K562 (cell line): Measurements from ENCODE around the gene PNPLA7. TPM values are rescaled to one million over a fixed set of nuclear protein-coding genes. Genes with fewer than 3 reads are reported as not detected.

ENCODE experiments used
- ARHGAP35 ChIP-seq: fragments of 450-650 bp; IDR thresholded peaks from 2 replicates; pipeline ENCODE4 v1.6.1; 2018; ENCODE audit not compliant: partially characterized antibody
- MAFF ChIP-seq: IDR thresholded peaks from 2 replicates; pipeline ENCODE4 v1.6.1; 2012; ENCODE audit warnings: low read length, improper control_type of control experiment
- MYC ChIP-seq, 2 experiments: fragments of 250-450 bp in 1 of 2; sonication (Bioruptor Pico) in 1 of 2; IDR thresholded peaks; 2 replicates each; pipeline versions ENCODE4 v1.5.1 to v1.6.1; 2012 to 2021; ENCODE audit warnings: low read depth in 2 of 2, borderline replicate concordance in 1 of 2, improper control_type of control experiment in 1 of 2, low read length in 1 of 2, mild to moderate bottlenecking in 1 of 2, moderate library complexity in 1 of 2
- NEUROD1 ChIP-seq: fragments of 150-350 bp; IDR thresholded peaks from 2 replicates; pipeline ENCODE4 v1.6.1; 2014; ENCODE audit warnings: borderline replicate concordance, low read length, low read depth; ENCODE audit not compliant: partially characterized antibody
- PHB ChIP-seq: fragments of 250-450 bp; sonication (Bioruptor Pico); IDR thresholded peaks from 2 replicates; pipeline ENCODE4 v1.5.0; 2021
- RBFOX2 ChIP-seq: fragments of 200-400 bp; formaldehyde crosslinking; IDR thresholded peaks from 2 replicates; pipeline ENCODE4 v1.6.1; 2017; ENCODE audit warnings: low read depth, mild to moderate bottlenecking, low read length, moderate library complexity
- SMARCA5 ChIP-seq: fragments of 450-650 bp; IDR thresholded peaks from 2 replicates; pipeline ENCODE4 v1.6.1; 2016
- ZNF263 ChIP-seq: sonication (generic); formaldehyde crosslinking; IDR thresholded peaks from 2 replicates; pipeline ENCODE4 v1.8.0; 2022; ENCODE audit warnings: mild to moderate bottlenecking, missing genetic modification reagents, borderline replicate concordance
- polyA plus RNA-seq, 8 experiments: library from polyadenylated mRNA; depleted of rRNA in 4 of 8; stranded (reverse) in 5 of 8; unstranded in 3 of 8; fragments of >200 nt; fragmentation: Nextera tagmentation in 2 of 8; fragmentation: Illumina TruSeq in 1 of 8; extraction: Ambion mirVana in 2 of 8; extraction: Trizol in 1 of 8; gene quantifications; 2 replicates each; pipeline versions ENCODE4 v1.2.1 to v1.2.3, GENCODE V29; 2011 to 2014; ENCODE audit warnings: inconsistent platforms in 1 of 8, missing spikeins in 1 of 8
- total RNA-seq, 7 experiments: library from RNA; depleted of rRNA in 6 of 7; stranded (reverse); fragments of >200 nt in 6 of 7; fragmentation: Illumina TruSeq in 2 of 7; extraction: Trizol in 2 of 7; gene quantifications; 2 replicates each; pipeline versions ENCODE4 v1.2.1 to v1.2.3, GENCODE V29; 2011 to 2021; ENCODE audit warnings: low replicate concordance in 1 of 7
- TF ChIP-seq, protein P1 (sequence below): sonication (generic); formaldehyde crosslinking; IDR thresholded peaks from 2 replicates; pipeline ENCODE4 v1.8.0; 2022; ENCODE audit warnings: missing genetic modification reagents, mild to moderate bottlenecking, borderline replicate concordance
- TF ChIP-seq, protein P2 (sequence below): IDR thresholded peaks from 2 replicates; pipeline ENCODE4 v1.6.1; 2012; ENCODE audit warnings: low read depth, low read length, improper control_type of control experiment, borderline replicate concordance

Gene PNPLA7
- total and polyA plus RNA-seq, 9 of the 15 experiments (the other 6 are each of a cell fraction or from before 2014, with no cell fraction given): 0.01 to 0.85 (median 0.19) TPM; not detected in 1

DNA sequence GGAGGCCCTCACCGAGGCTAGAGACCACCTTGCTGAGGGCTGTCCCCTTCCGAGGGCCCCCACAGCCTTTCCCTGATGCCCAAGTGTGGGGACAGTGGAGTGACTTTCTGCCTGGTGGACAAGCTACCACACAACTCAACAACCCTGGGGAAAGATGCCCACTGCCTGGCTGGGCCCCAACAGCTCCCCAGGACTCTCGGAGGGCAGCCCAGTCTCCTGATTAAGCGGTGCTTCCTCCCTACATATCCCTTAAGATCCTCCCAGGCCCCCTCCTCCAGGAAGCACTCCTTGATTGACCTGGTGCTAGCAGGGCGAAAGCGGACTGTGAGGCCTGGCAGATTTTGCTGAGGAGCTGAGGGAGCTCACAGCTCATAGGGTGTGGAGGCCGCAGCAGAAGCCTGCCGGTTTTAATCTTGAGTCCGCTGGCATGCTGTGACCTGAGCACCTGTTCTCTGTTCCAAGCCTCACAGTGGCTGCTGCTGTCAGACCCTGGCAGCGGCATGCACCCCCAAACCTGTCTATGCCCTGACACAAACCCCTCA lies 93.3 kb downstream of the PNPLA7 start (continued):
- TF ChIP-seq, protein P1, sequence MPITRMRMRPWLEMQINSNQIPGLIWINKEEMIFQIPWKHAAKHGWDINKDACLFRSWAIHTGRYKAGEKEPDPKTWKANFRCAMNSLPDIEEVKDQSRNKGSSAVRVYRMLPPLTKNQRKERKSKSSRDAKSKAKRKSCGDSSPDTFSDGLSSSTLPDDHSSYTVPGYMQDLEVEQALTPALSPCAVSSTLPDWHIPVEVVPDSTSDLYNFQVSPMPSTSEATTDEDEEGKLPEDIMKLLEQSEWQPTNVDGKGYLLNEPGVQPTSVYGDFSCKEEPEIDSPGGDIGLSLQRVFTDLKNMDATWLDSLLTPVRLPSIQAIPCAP (CRISPR knock-in tag): no peak
- TF ChIP-seq NEUROD1 (no peak), SMARCA5 (0 out of 2 replicates have a peak, but pooled peaks have one; percentile 68), ARHGAP35 (no peak), RBFOX2 (no peak), PHB (CRISPR knock-in tag) (no peak), MAFF (no peak), ZNF263 (CRISPR knock-in tag) (peak; percentile 65; the same call in 1 of the 2 replicates), MYC (IDR thresholded peaks at IDR 0.05; ENCODE audit: low read depth, low read length) (no peak), MYC (CRISPR knock-in tag; IDR thresholded peaks at IDR 0.05; ENCODE audit: borderline replicate concordance, low read depth) (no peak)
- TF ChIP-seq, protein P2, sequence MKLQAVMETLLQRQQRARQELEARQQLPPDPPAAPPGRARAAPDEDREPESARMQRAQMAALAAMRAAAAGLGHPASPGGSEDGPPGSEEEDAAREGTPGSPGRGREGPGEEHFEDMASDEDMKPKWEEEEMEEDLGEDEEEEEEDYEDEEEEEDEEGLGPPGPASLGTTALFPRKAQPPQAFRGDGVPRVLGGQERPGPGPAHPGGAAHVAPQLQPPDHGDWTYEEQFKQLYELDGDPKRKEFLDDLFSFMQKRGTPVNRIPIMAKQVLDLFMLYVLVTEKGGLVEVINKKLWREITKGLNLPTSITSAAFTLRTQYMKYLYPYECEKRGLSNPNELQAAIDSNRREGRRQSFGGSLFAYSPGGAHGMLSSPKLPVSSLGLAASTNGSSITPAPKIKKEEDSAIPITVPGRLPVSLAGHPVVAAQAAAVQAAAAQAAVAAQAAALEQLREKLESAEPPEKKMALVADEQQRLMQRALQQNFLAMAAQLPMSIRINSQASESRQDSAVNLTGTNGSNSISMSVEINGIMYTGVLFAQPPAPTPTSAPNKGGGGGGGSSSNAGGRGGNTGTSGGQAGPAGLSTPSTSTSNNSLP: no peak
